OCI-LY7 (cell line): ENCODE results near the gene NFATC2IP.

Source experiments
- CTCF ChIP-seq: fragments of 200-600 bp; sonication (generic); conservative IDR thresholded peaks from 2 replicates; pipeline ENCODE4 v1.5.1; 2014; ENCODE audit warnings: mild to moderate bottlenecking, antibody characterized with exemption, low read length, moderate library complexity, mixed read lengths
- EZH2phosphoT487 ChIP-seq: fragments of 200-600 bp; sonication (generic); IDR thresholded peaks from 2 replicates; pipeline ENCODE4 v1.6.1; 2018; ENCODE audit warnings: low read depth, borderline replicate concordance, mild to moderate bottlenecking, mixed run types, antibody characterized with exemption, low read length, moderate library complexity, mixed read lengths

GRCh38 chr16:28902909-28903308 lies 47.8 kb upstream of the NFATC2IP start:
- TF ChIP-seq CTCF: no peak
- TF ChIP-seq EZH2phosphoT487: no peak
